ENCODE measurements around the gene GALT. TPM values are rescaled to one million over a fixed set of nuclear protein-coding genes. Genes with fewer than 3 reads are reported as not detected.

GALT gene
- polyA plus RNA-seq, 1 experiment = 41.5 TPM

- ChIA-PET CTCF (interaction anchor here (1.0 to 3.8 kb wide), 3 partner anchors 12 to 41 kb away, joined by 3 to 39 read pairs (median 17); partner anchors contain the start of gene GALT), POLR2A (no interaction called here)
- H3K27me3 ChIP-seq (ENCODE audit: control insufficient read depth, insufficient read depth, low read length) = no peaks in the 10 kb centered on the region
- H3K4me3 ChIP-seq (ENCODE audit: low read depth, low read length) = no peak overlapping the region
- no peak for DNase-seq (ENCODE audit: low read depth)
- no peak for TF ChIP-seq CTCF (IDR thresholded peaks at IDR 0.05; ENCODE audit: insufficient read depth, low read depth, low read length)
- no peaks in the 10 kb centered on the region for H3K36me3 ChIP-seq (ENCODE audit: control insufficient read depth, insufficient read depth, low read length)
Measured at GRCh38 chr9:34687276-34688030, 41.0 kb downstream of the GALT start.

GRCh38 chr9:34688329-34689115, 42.0 kb downstream of the GALT start:
- Histone ChIP-seq H3K36me3 (ENCODE audit: control insufficient read depth, insufficient read depth, low read length) (no peaks in the 10 kb centered on the region), H3K27me3 (ENCODE audit: control insufficient read depth, insufficient read depth, low read length) (no peaks in the 10 kb centered on the region), H3K4me3 (ENCODE audit: low read depth, low read length) (no peak overlapping the region)
- ChIA-PET POLR2A (no interaction called here), CTCF (interaction anchor here (1.2 to 4.0 kb wide), 3 partner anchors 12 to 14 kb away, joined by 3 to 39 read pairs (median 29); no protein-coding TSS in a partner anchor)
- no peak for TF ChIP-seq CTCF (IDR thresholded peaks at IDR 0.05; ENCODE audit: insufficient read depth, low read depth, low read length)
- no peak for DNase-seq (ENCODE audit: low read depth)

- no peak for TF ChIP-seq CTCF (IDR thresholded peaks at IDR 0.05; ENCODE audit: insufficient read depth, low read depth, low read length)
- ChIA-PET POLR2A (no interaction called here), CTCF (interaction anchor here (1.2 to 4.0 kb wide), 2 partner anchors 11 to 14 kb away, joined by 3 to 29 read pairs; no protein-coding TSS in a partner anchor)
- no peaks in the 10 kb centered on the region for H3K36me3 ChIP-seq (ENCODE audit: control insufficient read depth, insufficient read depth, low read length)
- no peak for DNase-seq (ENCODE audit: low read depth)
- H3K4me3 ChIP-seq (ENCODE audit: low read depth, low read length) = no peak overlapping the region
- H3K27me3 ChIP-seq (ENCODE audit: control insufficient read depth, insufficient read depth, low read length) = no peaks in the 10 kb centered on the region
Measured at GRCh38 chr9:34689116-34689470, 42.6 kb downstream of the GALT start.

GRCh38 chr9:34689512-34689911, 43.0 kb downstream of the GALT start:
- POLR2A ChIA-PET = no interaction called here
- Histone ChIP-seq H3K4me3 (ENCODE audit: low read depth, low read length) (no peak overlapping the region), H3K36me3 (ENCODE audit: control insufficient read depth, insufficient read depth, low read length) (no peaks in the 10 kb centered on the region), H3K27me3 (ENCODE audit: control insufficient read depth, insufficient read depth, low read length) (no peaks in the 10 kb centered on the region)
- TF ChIP-seq CTCF (IDR thresholded peaks at IDR 0.05; ENCODE audit: insufficient read depth, low read depth, low read length) = no peak
- no peak for DNase-seq (ENCODE audit: low read depth)
- CTCF ChIA-PET = interaction anchor here (1.2 to 4.0 kb wide), 2 partner anchors 11 to 13 kb away, joined by 3 to 29 read pairs; no protein-coding TSS in a partner anchor

All from BJ (cell line).